Measurements from ENCODE around the gene P3H4.
A peak's percentile ranks its signal among the peaks of the same experiment; 100 is the strongest.

P3H4 gene

DNA sequence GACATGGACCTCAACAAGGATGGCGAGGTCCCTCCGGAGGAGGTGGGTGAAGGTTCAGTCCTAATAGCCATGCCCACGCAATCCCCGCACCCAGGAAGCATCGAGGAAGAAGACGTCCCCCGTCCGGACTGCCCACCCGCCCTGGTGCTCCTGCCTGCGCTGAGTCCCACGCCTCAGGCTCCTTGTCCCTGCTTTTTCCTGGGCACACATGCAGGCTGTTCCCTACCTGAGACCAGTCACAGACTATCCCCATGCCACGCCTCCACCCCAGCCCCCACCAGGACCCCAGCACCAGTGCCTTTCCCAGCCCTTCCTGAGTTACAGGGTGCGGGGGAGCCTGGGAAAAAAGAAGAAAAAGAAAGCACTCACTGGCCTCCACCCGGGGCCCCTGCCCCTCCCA is 10.0 kb upstream of the P3H4 start:
- CTCF ChIA-PET = no interaction called here
- no peak overlapping the region for H3K4me3 ChIP-seq (ENCODE audit: low read depth, low read length)
- no peak for TF ChIP-seq CTCF (IDR thresholded peaks at IDR 0.05; ENCODE audit: insufficient read depth, low read length, missing control alignments)
- POLR2A ChIA-PET = interaction anchor here (0.8 to 1.6 kb wide), 2 partner anchors 41 to 291 kb away, joined by 3 read pairs; partner anchors contain the start of gene DHX58
- DNase-seq (ENCODE audit: low read depth, low spot score) = no peak

DNA sequence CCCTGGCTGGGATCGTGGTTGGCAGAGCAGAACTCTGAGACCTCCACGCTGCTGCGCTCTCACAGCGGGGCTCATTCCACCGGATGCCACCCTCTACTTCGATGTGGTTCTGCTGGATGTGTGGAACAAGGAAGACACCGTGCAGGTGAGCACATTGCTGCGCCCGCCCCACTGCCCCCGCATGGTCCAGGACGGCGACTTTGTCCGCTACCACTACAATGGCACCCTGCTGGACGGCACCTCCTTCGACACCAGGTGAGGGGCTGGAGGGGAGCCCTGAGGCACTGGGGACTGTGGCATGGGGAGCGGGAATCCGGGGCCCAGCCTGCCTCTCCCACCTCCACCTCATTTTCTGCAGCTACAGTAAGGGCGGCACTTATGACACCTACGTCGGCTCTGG is 6.3 kb upstream of the P3H4 start:
- no peak for TF ChIP-seq CTCF (IDR thresholded peaks at IDR 0.05; ENCODE audit: insufficient read depth, low read length, missing control alignments)
- POLR2A ChIA-PET = no interaction called here
- DNase-seq (ENCODE audit: low read depth, low spot score) = no peak
- no peak overlapping the region for H3K4me3 ChIP-seq (ENCODE audit: low read depth, low read length)
- CTCF ChIA-PET = interaction anchor here (2.2 kb wide), 1 partner anchor 16 kb away, joined by 8 read pairs; no protein-coding TSS in a partner anchor

GRCh38 chr17:41816637-41817320 is 5.0 kb upstream of the P3H4 start:
- no peak for TF ChIP-seq CTCF (IDR thresholded peaks at IDR 0.05; ENCODE audit: insufficient read depth, low read length, missing control alignments)
- CTCF ChIA-PET = interaction anchor here (1.2 to 2.2 kb wide), 2 partner anchors 15 to 77 kb away, joined by 3 to 8 read pairs; no protein-coding TSS in a partner anchor
- H3K4me3 ChIP-seq (ENCODE audit: low read depth, low read length) = no peak overlapping the region
- POLR2A ChIA-PET = no interaction called here
- no peak for DNase-seq (ENCODE audit: low read depth, low spot score)

GRCh38 chr17:41814195-41814594 is 2.4 kb upstream of the P3H4 start:
- no peak for TF ChIP-seq CTCF (IDR thresholded peaks at IDR 0.05; ENCODE audit: insufficient read depth, low read length, missing control alignments)
- peak overlapping the region; percentile 87 for H3K4me3 ChIP-seq (ENCODE audit: low read depth, low read length)
- ChIA-PET POLR2A (no interaction called here), CTCF (interaction anchor here (1.2 to 1.9 kb wide), 4 partner anchors 11 to 77 kb away, joined by 4 to 8 read pairs (median 6); no protein-coding TSS in a partner anchor)
- DNase-seq (ENCODE audit: low read depth, low spot score) = no peak

DNA sequence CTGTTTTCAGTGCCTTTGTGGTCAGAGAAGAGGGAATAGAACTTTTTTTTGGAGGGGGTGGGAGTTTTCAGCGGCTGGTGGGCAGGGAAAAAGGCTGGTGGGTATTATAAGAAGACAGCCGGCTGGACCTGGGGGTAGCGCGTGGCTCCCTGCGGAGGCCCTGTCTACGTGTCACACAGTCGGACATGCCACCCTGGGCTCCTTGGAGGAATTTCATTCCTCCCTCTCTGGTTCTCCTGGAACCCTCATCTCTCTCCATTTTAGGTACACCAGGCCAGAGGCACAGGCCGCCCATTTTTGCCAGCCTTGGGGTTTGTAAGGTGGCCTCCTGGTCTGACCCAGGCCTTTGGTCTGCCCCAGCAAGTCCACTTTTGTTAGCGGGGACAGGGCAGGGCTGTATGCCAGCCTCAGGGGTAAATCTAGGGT is 2.0 kb upstream of the P3H4 start:
- TF ChIP-seq CTCF (IDR thresholded peaks at IDR 0.05; ENCODE audit: insufficient read depth, low read length, missing control alignments) = no peak
- CTCF ChIA-PET = interaction anchor here (1.5 to 6.1 kb wide), 4 partner anchors 12 to 76 kb away, joined by 6 to 105 read pairs (median 14); no protein-coding TSS in a partner anchor
- no peak for DNase-seq (ENCODE audit: low read depth, low spot score)
- POLR2A ChIA-PET = interaction anchor here (1.2 to 1.5 kb wide), 2 partner anchors 52 to 107 kb away, joined by 3 to 4 read pairs; partner anchors contain the start of gene KLHL11
- H3K4me3 ChIP-seq (ENCODE audit: low read depth, low read length) = peak overlapping the region; percentile 87

DNA sequence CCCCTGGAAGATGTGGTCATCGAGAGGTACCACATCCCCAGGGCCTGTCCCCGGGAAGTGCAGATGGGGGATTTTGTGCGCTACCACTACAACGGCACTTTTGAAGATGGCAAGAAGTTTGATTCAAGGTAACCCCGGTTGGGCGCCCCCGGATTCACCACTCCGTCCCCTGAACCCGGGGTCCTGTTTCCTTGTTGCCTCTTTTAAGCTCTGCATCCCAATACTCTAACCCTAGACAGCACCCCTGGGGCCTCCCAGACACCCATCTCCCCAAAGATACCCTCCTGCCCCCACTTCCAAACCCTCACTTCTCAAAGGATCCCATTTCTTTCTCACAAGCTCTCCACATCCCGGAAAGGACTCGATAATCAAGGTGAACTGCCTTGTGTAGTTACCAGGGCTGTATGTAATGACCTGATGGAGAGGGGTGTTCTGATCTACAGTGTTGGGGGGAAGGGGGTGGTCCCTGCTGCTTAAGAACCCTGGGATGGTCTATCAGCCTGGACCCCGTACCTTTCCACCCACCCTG is 1.5 kb upstream of the P3H4 start:
- peak overlapping the region; percentile 87 for H3K4me3 ChIP-seq (ENCODE audit: low read depth, low read length)
- TF ChIP-seq CTCF (IDR thresholded peaks at IDR 0.05; ENCODE audit: insufficient read depth, low read length, missing control alignments) = no peak
- ChIA-PET POLR2A (interaction anchor here (1.2 to 2.2 kb wide), 4 partner anchors 10 to 107 kb away, joined by 3 to 8 read pairs (median 5); partner anchors contain the start of gene KLHL11), CTCF (interaction anchor here (4.7 to 6.1 kb wide), 2 partner anchors 12 to 76 kb away, joined by 21 to 105 read pairs; no protein-coding TSS in a partner anchor)
- DNase-seq (ENCODE audit: low read depth, low spot score) = no peak

All from AG04449 (cell line).